PC-3 (cell line): ENCODE measurements around the gene ANP32A.

Source experiments
- EZH2 ChIP-seq: fragments of 300-600 bp; sonication (generic); IDR thresholded peaks from one replicate; pipeline ENCODE4 v1.6.1; 2017; ENCODE audit warnings: antibody characterized with exemption, mild to moderate bottlenecking, low read length; ENCODE audit not compliant: unreplicated experiment
- TF ChIP-seq, protein P1 (sequence below): fragments of 300-600 bp; sonication (generic); conservative IDR thresholded peaks from 2 replicates; pipeline ENCODE4 v1.5.1; 2017; ENCODE audit warnings: antibody characterized with exemption, low read depth, mild to moderate bottlenecking, low read length

DNA sequence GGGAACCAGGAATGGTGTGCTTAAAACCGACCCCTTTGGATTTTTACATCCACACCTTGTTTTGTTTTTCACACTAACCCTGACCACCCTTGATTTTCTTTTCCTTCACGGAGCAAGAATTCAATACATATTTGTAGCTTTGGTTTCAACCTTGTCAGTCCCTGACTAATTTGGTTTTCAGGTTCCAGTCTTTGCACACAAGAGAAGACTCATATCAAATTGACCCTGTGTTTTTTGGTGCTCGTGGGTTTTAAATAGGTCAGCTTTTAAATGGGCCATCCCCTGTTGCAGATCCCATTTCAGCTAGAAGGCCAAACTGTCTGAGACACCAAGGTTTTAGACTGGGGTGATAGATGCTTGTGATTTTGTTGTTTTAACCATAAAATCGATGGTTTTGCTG is 26.4 kb downstream of the ANP32A start:
- TF ChIP-seq EZH2 = no peak
- TF ChIP-seq, protein P1, sequence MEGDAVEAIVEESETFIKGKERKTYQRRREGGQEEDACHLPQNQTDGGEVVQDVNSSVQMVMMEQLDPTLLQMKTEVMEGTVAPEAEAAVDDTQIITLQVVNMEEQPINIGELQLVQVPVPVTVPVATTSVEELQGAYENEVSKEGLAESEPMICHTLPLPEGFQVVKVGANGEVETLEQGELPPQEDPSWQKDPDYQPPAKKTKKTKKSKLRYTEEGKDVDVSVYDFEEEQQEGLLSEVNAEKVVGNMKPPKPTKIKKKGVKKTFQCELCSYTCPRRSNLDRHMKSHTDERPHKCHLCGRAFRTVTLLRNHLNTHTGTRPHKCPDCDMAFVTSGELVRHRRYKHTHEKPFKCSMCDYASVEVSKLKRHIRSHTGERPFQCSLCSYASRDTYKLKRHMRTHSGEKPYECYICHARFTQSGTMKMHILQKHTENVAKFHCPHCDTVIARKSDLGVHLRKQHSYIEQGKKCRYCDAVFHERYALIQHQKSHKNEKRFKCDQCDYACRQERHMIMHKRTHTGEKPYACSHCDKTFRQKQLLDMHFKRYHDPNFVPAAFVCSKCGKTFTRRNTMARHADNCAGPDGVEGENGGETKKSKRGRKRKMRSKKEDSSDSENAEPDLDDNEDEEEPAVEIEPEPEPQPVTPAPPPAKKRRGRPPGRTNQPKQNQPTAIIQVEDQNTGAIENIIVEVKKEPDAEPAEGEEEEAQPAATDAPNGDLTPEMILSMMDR = no peak
